Hepatocyte (in vitro differentiated cells): ENCODE measurements around the gene TMEM87B.

Experiments used
- CTCF ChIP-seq: fragments of 200-600 bp; sonication (generic); IDR thresholded peaks from 2 replicates; pipeline ENCODE4 v1.5.1; 2016; ENCODE audit warnings: antibody characterized with exemption, mild to moderate bottlenecking; ENCODE audit not compliant: poor library complexity
- EZH2 ChIP-seq: fragments of 200-600 bp; sonication (generic); IDR thresholded peaks from 2 replicates; pipeline ENCODE4 v1.6.1; 2016; ENCODE audit warnings: antibody characterized with exemption, mild to moderate bottlenecking, borderline replicate concordance
- EZH2phosphoT487 ChIP-seq: fragments of 200-600 bp; sonication (generic); IDR thresholded peaks from one replicate; pipeline ENCODE4 v1.6.1; 2018; ENCODE audit warnings: antibody characterized with exemption, mild to moderate bottlenecking, low read depth, moderate library complexity; ENCODE audit not compliant: unreplicated experiment, severe bottlenecking

- no peak for TF ChIP-seq CTCF
- TF ChIP-seq EZH2 = peak; percentile 79
- no peak for TF ChIP-seq EZH2phosphoT487
Observed at GRCh38 chr2:112140205-112140802, 85.2 kb downstream of the TMEM87B start.
